HCT116 (cell line): Measurements from ENCODE around the gene DLX3. TPM values are rescaled to one million over a fixed set of nuclear protein-coding genes. Genes with fewer than 3 reads are reported as not detected.

Experiments used
- ATAC-seq: fragments of 200-7000 bp; cut with Tn5 transposase; 2 replicates; pipeline ENCODE4 v1.9.1; 2020; ENCODE audit warnings: mild to moderate bottlenecking, moderate library complexity
- BruUV-seq: library from RNA; stranded (reverse); fragments of 400-500 nt; replicated peaks from 2 replicates; lab custom pipeline; 2021; lab: Mats Ljungman, UMichigan
- CTCF ChIA-PET: fragments of 300-600 bp; sonication (Branson Sonifier 250); formaldehyde crosslinking; loops from one replicate; lab custom pipeline; 2021; ENCODE audit warnings: antibody characterized with exemption; lab: Charles Lee
- POLR2A ChIA-PET: fragments of 300-600, 350-600 bp; sonication (Branson Sonifier 250); formaldehyde crosslinking; loops from one replicate; lab custom pipeline; 2021; ENCODE audit warnings: antibody characterized with exemption; lab: Charles Lee
- RAD21 ChIA-PET, 2 experiments: fragments of 300-600 bp; sonication (Branson Sonifier 250); formaldehyde crosslinking; loops; one replicate each; lab custom pipeline; 2023; ENCODE audit warnings: low total read pairs in 2 of 2; ENCODE audit not compliant: uncharacterized antibody in 2 of 2, unreplicated experiment in 2 of 2, low non-redundant PET in 1 of 2; lab: Charles Lee
- DNase-seq: peaks from one replicate; pipeline ENCODE4 v3.0.0-alpha.2; 2010; ENCODE audit warnings: low read depth, low spot score
- H2AFZ ChIP-seq: fragments of 200-600 bp; shearing (Covaris generic), sonication (generic); 2 replicates; pipeline ENCODE4 v1.6.1; 2017; ENCODE audit warnings: low read depth, mixed run types, mixed read lengths, antibody characterized with exemption, low read length; ENCODE audit not compliant: poor library complexity, severe bottlenecking
- H3K27ac ChIP-seq: 2 replicates; pipeline ENCODE4 v1.5.1; 2012; ENCODE audit warnings: low read depth, low read length
- H3K27me3 ChIP-seq: fragments of 200-600 bp; sonication (generic); 2 replicates; pipeline ENCODE4 v1.6.1; 2016; ENCODE audit warnings: mixed run types, low read length, mixed read lengths; ENCODE audit not compliant: insufficient read depth
- H3K36me3 ChIP-seq, 2 experiments: fragments of 200-500 bp in 1 of 2; fragments of 200-600 bp in 1 of 2; sonication (Bioruptor generic) in 1 of 2; sonication (generic) in 1 of 2; 2 replicates each; pipeline versions ENCODE4 v1.5.1 to v1.6.1; 2014 to 2016; ENCODE audit warnings: low read length in 2 of 2, inconsistent platforms in 1 of 2, mixed read lengths in 1 of 2, mixed run types in 1 of 2; ENCODE audit not compliant: insufficient read depth in 2 of 2, control insufficient read depth in 1 of 2
- H3K4me1 ChIP-seq, 2 experiments: fragments of 200-600 bp in 1 of 2; sonication (generic) in 1 of 2; 2 replicates each; pipeline versions ENCODE4 v1.5.1 to v1.6.1; 2012 to 2017; ENCODE audit warnings: low read length in 2 of 2, inconsistent platforms in 1 of 2, mild to moderate bottlenecking in 1 of 2, mixed read lengths in 1 of 2, mixed run types in 1 of 2, moderate library complexity in 1 of 2; ENCODE audit not compliant: insufficient read depth in 2 of 2, control insufficient read depth in 1 of 2
- H3K4me2 ChIP-seq: fragments of 200-600 bp; sonication (generic); 2 replicates; pipeline ENCODE4 v1.6.1; 2017; ENCODE audit warnings: mixed run types, low read length, mixed read lengths
- H3K4me3 ChIP-seq, 2 experiments: fragments of 200-600 bp in 1 of 2; sonication (generic) in 1 of 2; replicated peaks in 1 of 2; 2 replicates each; pipeline ENCODE4 v1.5.1; 2011 to 2016; ENCODE audit warnings: low read length in 2 of 2, control low read depth in 1 of 2, low read depth in 1 of 2, mild to moderate bottlenecking in 1 of 2, mixed read lengths in 1 of 2, mixed run types in 1 of 2
- H3K79me2 ChIP-seq: fragments of 200-600 bp; sonication (generic); 2 replicates; pipeline ENCODE4 v1.6.1; 2017; ENCODE audit warnings: mild to moderate bottlenecking, mixed run types, low read length, moderate library complexity, mixed read lengths; ENCODE audit not compliant: insufficient read depth
- H3K9ac ChIP-seq: fragments of 200-600 bp; sonication (generic); 2 replicates; pipeline ENCODE4 v1.6.1; 2016; ENCODE audit warnings: low read length, mixed read lengths
- H3K9me2 ChIP-seq: fragments of 200-600 bp; sonication (generic), shearing (Covaris generic); 2 replicates; pipeline ENCODE4 v1.6.1; 2017; ENCODE audit warnings: mixed run types, mild to moderate bottlenecking, moderate library complexity; ENCODE audit not compliant: insufficient read depth
- H3K9me3 ChIP-seq, 2 experiments: fragments of 200-500 bp in 1 of 2; fragments of 200-600 bp in 1 of 2; sonication (Bioruptor generic) in 1 of 2; sonication (generic) in 1 of 2; 2 replicates each; pipeline ENCODE4 v1.6.1; 2014 to 2017; ENCODE audit warnings: low read length in 2 of 2, mixed read lengths in 2 of 2, inconsistent platforms in 1 of 2, low read depth in 1 of 2, mild to moderate bottlenecking in 1 of 2, mixed run types in 1 of 2, moderate library complexity in 1 of 2; ENCODE audit not compliant: control insufficient read depth in 1 of 2, insufficient read depth in 1 of 2
- H4K20me1 ChIP-seq: fragments of 200-600 bp; sonication (generic), shearing (Covaris generic); 2 replicates; pipeline ENCODE4 v1.6.1; 2017; ENCODE audit warnings: mixed run types, mild to moderate bottlenecking, moderate library complexity; ENCODE audit not compliant: insufficient read depth
- ATF3 ChIP-seq: IDR thresholded peaks from 2 replicates; pipeline ENCODE4 v1.6.1; 2012
- EGR1 ChIP-seq: IDR thresholded peaks from 2 replicates; pipeline ENCODE4 v1.6.1; 2012; ENCODE audit warnings: low read depth
- ELF1 ChIP-seq: IDR thresholded peaks from 2 replicates; pipeline ENCODE4 v1.6.1; 2012; ENCODE audit warnings: low read depth, borderline replicate concordance
- FOSL1 ChIP-seq: IDR thresholded peaks from 2 replicates; pipeline ENCODE4 v1.6.1; 2012; ENCODE audit warnings: low read depth
- POLR2AphosphoS5 ChIP-seq: IDR thresholded peaks from 2 replicates; pipeline ENCODE4 v1.6.1; 2011; ENCODE audit warnings: mild to moderate bottlenecking, low read depth, low read length, moderate library complexity
- RAD21 ChIP-seq: IDR thresholded peaks from 2 replicates; pipeline ENCODE4 v1.6.1; 2012; ENCODE audit warnings: low read depth, mild to moderate bottlenecking
- SIN3A ChIP-seq: IDR thresholded peaks from 2 replicates; pipeline ENCODE4 v1.6.1; 2012; ENCODE audit warnings: low read depth
- TCF7L2 ChIP-seq: IDR thresholded peaks from 2 replicates; pipeline ENCODE4 v1.7.0; 2011; ENCODE audit warnings: borderline replicate concordance, inconsistent platforms; ENCODE audit not compliant: insufficient read depth, insufficient read length; ENCODE audit errors: extremely low read depth
- ZNF274 ChIP-seq: fragments of 200-500 bp; sonication (Bioruptor generic); IDR thresholded peaks from 2 replicates; pipeline ENCODE4 v1.6.1; 2014; ENCODE audit warnings: mild to moderate bottlenecking, low read depth, low read length, inconsistent platforms
- intact Hi-C: fragments of 100-400 bp; cut with micrococcal nuclease; formaldehyde crosslinking; loops from 2 replicates; pipeline ENCODE4 v1.10.0; 2022
- total RNA-seq: library from RNA; stranded (reverse); gene quantifications from one replicate; pipeline ENCODE4 v1.2.1, GENCODE V29; 2021; ENCODE audit not compliant: unreplicated experiment
- TF ChIP-seq, protein P1 (sequence below), 3 experiments: fragments of 200-600 bp in 1 of 3; sonication (generic) in 1 of 3; IDR thresholded peaks in 2 of 3; conservative IDR thresholded peaks in 1 of 3; 2 replicates each; pipeline ENCODE4 v1.5.1; 2012 to 2017; ENCODE audit warnings: low read depth in 2 of 3, low read length in 2 of 3, antibody characterized with exemption in 1 of 3, borderline replicate concordance in 1 of 3, control low read depth in 1 of 3, mild to moderate bottlenecking in 1 of 3, mixed read lengths in 1 of 3, mixed run types in 1 of 3, moderate library complexity in 1 of 3; ENCODE audit not compliant: insufficient read depth in 1 of 3
- TF ChIP-seq, protein P2 (sequence below): IDR thresholded peaks from 2 replicates; pipeline ENCODE4 v1.6.1; 2012; ENCODE audit warnings: low read depth
- TF ChIP-seq, protein P3 (sequence below): IDR thresholded peaks from 2 replicates; pipeline ENCODE4 v1.6.1; 2011; ENCODE audit warnings: mild to moderate bottlenecking, low read length, moderate library complexity; ENCODE audit not compliant: insufficient replicate concordance; ENCODE audit errors: extremely low read depth

Gene DLX3
- total RNA-seq, 1 experiment from 2014 or later, result not detected

GRCh38 chr17:49942947-49943346, 52.1 kb downstream of the DLX3 start:
- Histone ChIP-seq H3K9ac (no peak overlapping the region), H3K9me3 (no peaks in the 10 kb centered on the region)
- CTCF ChIA-PET, result interaction anchor here (4.2 kb wide), 1 partner anchor 9 kb away, joined by 18 read pairs; no protein-coding TSS in a partner anchor
- ATAC-seq, result no peak
- TF ChIP-seq, protein P1, sequence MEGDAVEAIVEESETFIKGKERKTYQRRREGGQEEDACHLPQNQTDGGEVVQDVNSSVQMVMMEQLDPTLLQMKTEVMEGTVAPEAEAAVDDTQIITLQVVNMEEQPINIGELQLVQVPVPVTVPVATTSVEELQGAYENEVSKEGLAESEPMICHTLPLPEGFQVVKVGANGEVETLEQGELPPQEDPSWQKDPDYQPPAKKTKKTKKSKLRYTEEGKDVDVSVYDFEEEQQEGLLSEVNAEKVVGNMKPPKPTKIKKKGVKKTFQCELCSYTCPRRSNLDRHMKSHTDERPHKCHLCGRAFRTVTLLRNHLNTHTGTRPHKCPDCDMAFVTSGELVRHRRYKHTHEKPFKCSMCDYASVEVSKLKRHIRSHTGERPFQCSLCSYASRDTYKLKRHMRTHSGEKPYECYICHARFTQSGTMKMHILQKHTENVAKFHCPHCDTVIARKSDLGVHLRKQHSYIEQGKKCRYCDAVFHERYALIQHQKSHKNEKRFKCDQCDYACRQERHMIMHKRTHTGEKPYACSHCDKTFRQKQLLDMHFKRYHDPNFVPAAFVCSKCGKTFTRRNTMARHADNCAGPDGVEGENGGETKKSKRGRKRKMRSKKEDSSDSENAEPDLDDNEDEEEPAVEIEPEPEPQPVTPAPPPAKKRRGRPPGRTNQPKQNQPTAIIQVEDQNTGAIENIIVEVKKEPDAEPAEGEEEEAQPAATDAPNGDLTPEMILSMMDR (IDR thresholded peaks at IDR 0.05 in 2 of 3, conservative IDR thresholded peaks at IDR 0.05 in 1 of 3; ENCODE audit: borderline replicate concordance in 1 of 3, insufficient read depth in 1 of 3, low read depth in 2 of 3, low read length in 2 of 3), result no peak
- no peak for TF ChIP-seq ATF3
- TF ChIP-seq, protein P2, sequence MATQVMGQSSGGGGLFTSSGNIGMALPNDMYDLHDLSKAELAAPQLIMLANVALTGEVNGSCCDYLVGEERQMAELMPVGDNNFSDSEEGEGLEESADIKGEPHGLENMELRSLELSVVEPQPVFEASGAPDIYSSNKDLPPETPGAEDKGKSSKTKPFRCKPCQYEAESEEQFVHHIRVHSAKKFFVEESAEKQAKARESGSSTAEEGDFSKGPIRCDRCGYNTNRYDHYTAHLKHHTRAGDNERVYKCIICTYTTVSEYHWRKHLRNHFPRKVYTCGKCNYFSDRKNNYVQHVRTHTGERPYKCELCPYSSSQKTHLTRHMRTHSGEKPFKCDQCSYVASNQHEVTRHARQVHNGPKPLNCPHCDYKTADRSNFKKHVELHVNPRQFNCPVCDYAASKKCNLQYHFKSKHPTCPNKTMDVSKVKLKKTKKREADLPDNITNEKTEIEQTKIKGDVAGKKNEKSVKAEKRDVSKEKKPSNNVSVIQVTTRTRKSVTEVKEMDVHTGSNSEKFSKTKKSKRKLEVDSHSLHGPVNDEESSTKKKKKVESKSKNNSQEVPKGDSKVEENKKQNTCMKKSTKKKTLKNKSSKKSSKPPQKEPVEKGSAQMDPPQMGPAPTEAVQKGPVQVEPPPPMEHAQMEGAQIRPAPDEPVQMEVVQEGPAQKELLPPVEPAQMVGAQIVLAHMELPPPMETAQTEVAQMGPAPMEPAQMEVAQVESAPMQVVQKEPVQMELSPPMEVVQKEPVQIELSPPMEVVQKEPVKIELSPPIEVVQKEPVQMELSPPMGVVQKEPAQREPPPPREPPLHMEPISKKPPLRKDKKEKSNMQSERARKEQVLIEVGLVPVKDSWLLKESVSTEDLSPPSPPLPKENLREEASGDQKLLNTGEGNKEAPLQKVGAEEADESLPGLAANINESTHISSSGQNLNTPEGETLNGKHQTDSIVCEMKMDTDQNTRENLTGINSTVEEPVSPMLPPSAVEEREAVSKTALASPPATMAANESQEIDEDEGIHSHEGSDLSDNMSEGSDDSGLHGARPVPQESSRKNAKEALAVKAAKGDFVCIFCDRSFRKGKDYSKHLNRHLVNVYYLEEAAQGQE, result no peak
- no peak for TF ChIP-seq ZNF274
- no peak for TF ChIP-seq TCF7L2
- TF ChIP-seq, protein P3, sequence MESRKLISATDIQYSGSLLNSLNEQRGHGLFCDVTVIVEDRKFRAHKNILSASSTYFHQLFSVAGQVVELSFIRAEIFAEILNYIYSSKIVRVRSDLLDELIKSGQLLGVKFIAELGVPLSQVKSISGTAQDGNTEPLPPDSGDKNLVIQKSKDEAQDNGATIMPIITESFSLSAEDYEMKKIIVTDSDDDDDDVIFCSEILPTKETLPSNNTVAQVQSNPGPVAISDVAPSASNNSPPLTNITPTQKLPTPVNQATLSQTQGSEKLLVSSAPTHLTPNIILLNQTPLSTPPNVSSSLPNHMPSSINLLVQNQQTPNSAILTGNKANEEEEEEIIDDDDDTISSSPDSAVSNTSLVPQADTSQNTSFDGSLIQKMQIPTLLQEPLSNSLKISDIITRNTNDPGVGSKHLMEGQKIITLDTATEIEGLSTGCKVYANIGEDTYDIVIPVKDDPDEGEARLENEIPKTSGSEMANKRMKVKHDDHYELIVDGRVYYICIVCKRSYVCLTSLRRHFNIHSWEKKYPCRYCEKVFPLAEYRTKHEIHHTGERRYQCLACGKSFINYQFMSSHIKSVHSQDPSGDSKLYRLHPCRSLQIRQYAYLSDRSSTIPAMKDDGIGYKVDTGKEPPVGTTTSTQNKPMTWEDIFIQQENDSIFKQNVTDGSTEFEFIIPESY, result no peak
- no peak for TF ChIP-seq POLR2AphosphoS5
- no peak for TF ChIP-seq ELF1
- no peak for TF ChIP-seq SIN3A
- TF ChIP-seq RAD21, result no peak
- no peak for TF ChIP-seq EGR1
- TF ChIP-seq FOSL1, result no peak
- TF ChIP-seq, all 23 proteins: peak for 0
- no TSS peak for BruUV-seq
- Histone ChIP-seq H2AFZ (no peak overlapping the region), H3K4me1 (no peaks in the 10 kb centered on the region), H3K27ac (no peak overlapping the region), H3K36me3 (no peaks in the 10 kb centered on the region), H3K79me2 (no peaks in the 10 kb centered on the region), H3K9me2 (no peaks in the 10 kb centered on the region), H3K27me3 (peaks cover 10% of the 10 kb centered on the region), H4K20me1 (no peaks in the 10 kb centered on the region), H3K4me2 (no peak overlapping the region), H3K4me3 (no peak overlapping the region)
- POLR2A ChIA-PET, result no interaction called here
- RAD21 ChIA-PET, result no interaction called here
- DNase-seq, result no peak
- intact Hi-C loops, result no loop called here
